ENCODE results near the gene RNF224. TPM values are rescaled to one million over a fixed set of nuclear protein-coding genes. Genes with fewer than 3 reads are reported as not detected.

The RNF224 gene
- not detected in 2 replicates for total RNA-seq

DNA sequence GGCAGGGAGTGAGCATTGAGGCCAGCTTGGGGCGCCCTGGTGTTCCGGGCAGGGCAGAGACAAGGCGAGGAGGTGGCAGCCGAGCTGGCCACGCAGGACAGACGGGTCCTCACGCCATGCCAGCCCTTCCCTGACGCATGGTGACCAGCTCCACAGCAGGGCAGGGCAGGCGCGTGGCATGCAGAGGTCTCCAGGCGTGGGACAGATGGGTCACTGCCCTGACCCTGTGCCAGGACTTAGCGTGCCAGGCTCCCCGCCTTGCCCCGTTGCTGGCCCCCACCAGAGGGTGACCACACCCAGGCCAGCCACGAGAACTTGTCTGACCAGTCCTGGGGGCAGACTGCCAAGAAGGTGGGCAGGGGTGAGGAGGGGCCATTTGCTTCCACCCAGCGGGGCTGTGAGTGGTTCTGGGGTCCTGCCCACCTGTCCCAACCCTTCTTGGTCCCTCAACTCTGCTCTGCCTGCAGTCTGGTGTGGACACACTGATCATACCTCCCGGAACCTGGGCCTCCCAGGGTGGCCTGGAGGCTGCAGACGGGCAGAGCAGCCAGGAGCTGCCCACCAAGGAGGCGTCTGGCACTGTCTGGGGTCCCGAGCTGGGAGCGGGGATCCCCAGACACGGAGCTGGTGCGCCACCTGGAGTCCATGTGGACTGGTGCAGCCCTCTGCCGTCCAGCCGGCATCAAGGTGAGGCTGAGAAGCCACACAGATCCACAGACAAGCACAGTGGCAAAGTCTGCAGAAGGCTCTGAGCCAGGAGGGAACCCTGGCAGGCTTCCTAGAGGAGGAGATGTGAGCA lies at the start of gene RNF224:
Gene RNF224 (plus strand): TSS at position 449 of the 799 bp plus-strand sequence. CDS start 834 bp downstream, outside the sequence.
- TF ChIP-seq, protein P1, sequence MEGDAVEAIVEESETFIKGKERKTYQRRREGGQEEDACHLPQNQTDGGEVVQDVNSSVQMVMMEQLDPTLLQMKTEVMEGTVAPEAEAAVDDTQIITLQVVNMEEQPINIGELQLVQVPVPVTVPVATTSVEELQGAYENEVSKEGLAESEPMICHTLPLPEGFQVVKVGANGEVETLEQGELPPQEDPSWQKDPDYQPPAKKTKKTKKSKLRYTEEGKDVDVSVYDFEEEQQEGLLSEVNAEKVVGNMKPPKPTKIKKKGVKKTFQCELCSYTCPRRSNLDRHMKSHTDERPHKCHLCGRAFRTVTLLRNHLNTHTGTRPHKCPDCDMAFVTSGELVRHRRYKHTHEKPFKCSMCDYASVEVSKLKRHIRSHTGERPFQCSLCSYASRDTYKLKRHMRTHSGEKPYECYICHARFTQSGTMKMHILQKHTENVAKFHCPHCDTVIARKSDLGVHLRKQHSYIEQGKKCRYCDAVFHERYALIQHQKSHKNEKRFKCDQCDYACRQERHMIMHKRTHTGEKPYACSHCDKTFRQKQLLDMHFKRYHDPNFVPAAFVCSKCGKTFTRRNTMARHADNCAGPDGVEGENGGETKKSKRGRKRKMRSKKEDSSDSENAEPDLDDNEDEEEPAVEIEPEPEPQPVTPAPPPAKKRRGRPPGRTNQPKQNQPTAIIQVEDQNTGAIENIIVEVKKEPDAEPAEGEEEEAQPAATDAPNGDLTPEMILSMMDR (IDR thresholded peaks at IDR 0.05; ENCODE audit: insufficient read depth, low read length, poor library complexity, severe bottlenecking): peak; percentile 91
- Histone ChIP-seq H3K27me3 (ENCODE audit: control insufficient read depth, insufficient read depth, low read length) (peaks cover 27% of the 10 kb centered on the region), H3K36me3 (ENCODE audit: control insufficient read depth, insufficient read depth, low read length) (no peaks in the 10 kb centered on the region), H3K4me3 (ENCODE audit: low read depth, low read length) (no peak within 1 kb of the TSS)
- no peak for DNase-seq (ENCODE audit: low read depth)

DNA sequence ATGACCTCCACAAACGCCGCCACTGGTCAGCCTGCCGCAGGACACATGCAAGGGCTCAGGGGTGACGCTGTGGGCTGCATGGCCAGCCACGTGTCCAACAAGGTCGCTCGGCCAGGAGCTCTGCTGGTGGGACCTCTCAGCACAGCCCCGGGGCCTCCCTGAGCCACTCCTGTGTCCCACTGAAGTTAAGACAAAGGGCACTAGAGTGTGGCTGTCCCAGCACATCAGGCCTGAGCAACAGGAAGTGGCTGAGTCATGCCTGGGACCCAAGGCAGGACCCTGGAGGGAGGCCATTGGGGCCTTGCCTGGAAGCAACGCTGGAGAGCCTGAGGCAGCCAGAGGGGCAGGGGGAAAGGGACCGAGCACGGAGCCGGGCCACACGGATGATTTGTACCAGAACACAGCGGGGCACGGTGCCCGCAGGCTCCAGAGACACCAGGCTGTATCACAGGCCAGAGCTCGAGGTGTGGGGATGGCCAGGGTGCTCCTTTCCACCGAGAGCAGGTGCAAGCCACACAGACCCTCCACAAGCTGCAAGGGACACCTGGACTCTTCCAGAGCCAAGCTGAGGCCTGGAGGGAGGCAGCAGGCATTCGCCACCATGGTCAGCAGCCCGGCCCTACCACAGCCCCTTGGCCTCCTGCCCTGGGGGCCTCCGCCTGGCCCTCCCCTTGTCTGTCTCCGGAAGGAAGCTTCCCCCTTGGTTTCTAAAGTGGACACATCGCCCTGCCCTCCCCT lies 48.9 kb upstream of the RNF224 start:
- H3K27me3 ChIP-seq (ENCODE audit: control insufficient read depth, insufficient read depth, low read length): peaks cover 24% of the 10 kb centered on the region
- no peaks in the 10 kb centered on the region for H3K36me3 ChIP-seq (ENCODE audit: control insufficient read depth, insufficient read depth, low read length)
- H3K4me3 ChIP-seq (ENCODE audit: low read depth, low read length): no peak overlapping the region
- TF ChIP-seq, protein P1 (IDR thresholded peaks at IDR 0.05; ENCODE audit: insufficient read depth, low read length, poor library complexity, severe bottlenecking): no peak
- DNase-seq (ENCODE audit: low read depth): no peak

DNA sequence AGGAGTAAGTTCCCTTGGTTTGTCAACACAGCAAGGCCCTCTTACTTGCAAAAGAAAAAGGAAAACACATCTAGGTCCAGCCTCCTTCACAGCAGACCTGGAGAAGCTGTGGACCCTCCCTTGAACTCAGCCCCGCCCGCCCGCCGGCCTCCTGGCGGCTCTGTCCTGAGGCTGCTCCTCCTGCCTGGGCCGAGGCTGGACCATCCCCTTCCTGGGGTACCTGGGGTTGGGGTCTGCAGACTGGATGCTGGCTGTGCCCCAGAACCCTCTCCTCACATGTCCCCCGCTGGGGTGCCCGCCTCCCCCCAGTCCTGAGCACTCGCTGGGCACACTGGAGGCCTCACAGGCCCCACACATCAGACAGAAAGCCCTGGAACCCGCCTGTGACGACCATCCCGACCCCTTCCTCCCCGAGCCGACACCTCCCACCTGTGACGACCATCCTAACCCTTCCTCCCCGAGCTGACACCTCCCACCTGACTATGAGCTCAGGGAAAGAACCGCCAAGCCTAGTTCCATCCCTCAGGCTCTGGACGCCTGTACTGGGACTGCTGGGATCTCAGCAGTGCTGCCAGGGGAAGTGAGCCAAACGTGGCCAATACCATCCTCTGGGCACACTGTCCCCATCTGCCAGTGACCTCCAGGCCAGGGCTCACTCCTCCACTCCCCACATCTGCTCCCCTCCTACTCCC lies 48.2 kb upstream of the RNF224 start:
- H3K4me3 ChIP-seq (ENCODE audit: low read depth, low read length): no peak overlapping the region
- peaks cover 17% of the 10 kb centered on the region for H3K27me3 ChIP-seq (ENCODE audit: control insufficient read depth, insufficient read depth, low read length)
- DNase-seq (ENCODE audit: low read depth): no peak
- H3K36me3 ChIP-seq (ENCODE audit: control insufficient read depth, insufficient read depth, low read length): no peaks in the 10 kb centered on the region
- TF ChIP-seq, protein P1 (IDR thresholded peaks at IDR 0.05; ENCODE audit: insufficient read depth, low read length, poor library complexity, severe bottlenecking): no peak

DNA sequence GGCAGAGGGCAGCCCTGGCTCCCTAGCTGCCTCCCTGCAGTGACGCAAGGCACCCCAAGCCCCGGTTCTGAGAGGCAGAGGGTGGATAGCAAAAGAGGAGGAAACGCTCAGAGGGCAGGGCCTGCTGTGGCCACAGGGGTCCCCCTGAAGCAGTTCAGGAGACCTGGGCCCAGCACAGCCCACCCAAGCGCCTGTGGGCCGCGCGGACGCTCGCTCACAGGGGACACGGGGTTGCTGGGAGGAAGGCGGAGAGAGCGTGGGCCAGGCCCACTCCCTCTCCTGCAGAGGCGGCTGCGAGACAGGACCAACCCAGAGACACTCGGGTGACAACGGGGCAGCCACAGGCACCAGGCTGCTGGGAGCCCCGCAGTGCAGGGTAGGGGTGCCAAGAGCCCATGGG lies 47.5 kb upstream of the RNF224 start:
- no peak for DNase-seq (ENCODE audit: low read depth)
- H3K4me3 ChIP-seq (ENCODE audit: low read depth, low read length): no peak overlapping the region
- no peaks in the 10 kb centered on the region for H3K36me3 ChIP-seq (ENCODE audit: control insufficient read depth, insufficient read depth, low read length)
- peaks cover 12% of the 10 kb centered on the region for H3K27me3 ChIP-seq (ENCODE audit: control insufficient read depth, insufficient read depth, low read length)
- TF ChIP-seq, protein P1 (IDR thresholded peaks at IDR 0.05; ENCODE audit: insufficient read depth, low read length, poor library complexity, severe bottlenecking): no peak

DNA sequence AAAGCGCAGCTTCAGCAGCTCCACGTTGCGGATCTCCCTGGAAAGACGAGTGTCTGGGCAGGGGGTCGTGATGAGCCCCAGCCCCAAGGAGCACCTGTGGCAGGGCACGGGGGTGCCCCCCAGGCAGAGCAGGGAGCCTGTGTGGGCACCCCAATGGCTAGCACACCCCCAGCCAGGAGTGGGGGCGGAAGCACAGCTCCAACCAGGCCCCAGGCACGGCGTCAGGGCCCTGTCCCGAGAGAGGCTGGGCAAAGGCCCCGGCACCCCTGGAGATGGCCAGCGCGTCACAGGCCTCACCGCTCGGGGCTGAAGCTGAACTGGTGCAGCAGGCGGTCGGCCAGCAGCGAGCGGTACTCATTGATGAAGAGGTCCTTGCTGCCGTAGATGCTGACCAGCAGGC lies 46.8 kb upstream of the RNF224 start:
- TF ChIP-seq, protein P1 (IDR thresholded peaks at IDR 0.05; ENCODE audit: insufficient read depth, low read length, poor library complexity, severe bottlenecking): no peak
- peaks cover 5% of the 10 kb centered on the region for H3K27me3 ChIP-seq (ENCODE audit: control insufficient read depth, insufficient read depth, low read length)
- H3K4me3 ChIP-seq (ENCODE audit: low read depth, low read length): no peak overlapping the region
- no peaks in the 10 kb centered on the region for H3K36me3 ChIP-seq (ENCODE audit: control insufficient read depth, insufficient read depth, low read length)
- no peak for DNase-seq (ENCODE audit: low read depth)

Measured in kidney epithelial cell (primary cell).